ENCODE results near the gene ITPR3.
A peak's percentile ranks its signal among the peaks of the same experiment; 100 is the strongest.

Gene ITPR3

GRCh38 chr6:33670086-33670660 is 49.1 kb downstream of the ITPR3 start:
- DNase-seq (ENCODE audit: low spot score): no peak

- DNase-seq (ENCODE audit: low spot score): no peak
Measured at GRCh38 chr6:33670971-33671743, 50.0 kb downstream of the ITPR3 start.

DNA sequence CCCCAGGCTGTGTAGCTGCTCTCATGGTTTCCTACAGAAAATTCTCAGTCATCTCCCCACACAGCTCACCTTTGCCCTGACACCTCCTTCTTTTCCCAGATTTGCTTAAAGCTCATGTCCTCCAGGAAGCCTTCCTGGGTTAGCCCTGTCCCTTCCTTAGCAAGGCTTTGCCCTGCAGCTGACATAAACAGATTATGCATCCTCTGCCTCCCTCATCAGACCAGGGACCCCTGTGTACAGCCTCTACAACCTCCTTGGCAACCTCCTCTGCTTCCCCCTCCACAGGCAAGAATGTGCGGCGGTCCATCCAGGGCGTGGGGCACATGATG is 50.6 kb downstream of the ITPR3 start:
- DNase-seq (ENCODE audit: low spot score): no peak

- DNase-seq (ENCODE audit: low spot score): peak; percentile 97
Measured at GRCh38 chr6:33672808-33673207, 51.7 kb downstream of the ITPR3 start.

- DNase-seq (ENCODE audit: low spot score): no peak
Measured at GRCh38 chr6:33673851-33674250, 52.7 kb downstream of the ITPR3 start.

- DNase-seq (ENCODE audit: low spot score): no peak
Measured at GRCh38 chr6:33675968-33676367, 54.8 kb downstream of the ITPR3 start.

DNA sequence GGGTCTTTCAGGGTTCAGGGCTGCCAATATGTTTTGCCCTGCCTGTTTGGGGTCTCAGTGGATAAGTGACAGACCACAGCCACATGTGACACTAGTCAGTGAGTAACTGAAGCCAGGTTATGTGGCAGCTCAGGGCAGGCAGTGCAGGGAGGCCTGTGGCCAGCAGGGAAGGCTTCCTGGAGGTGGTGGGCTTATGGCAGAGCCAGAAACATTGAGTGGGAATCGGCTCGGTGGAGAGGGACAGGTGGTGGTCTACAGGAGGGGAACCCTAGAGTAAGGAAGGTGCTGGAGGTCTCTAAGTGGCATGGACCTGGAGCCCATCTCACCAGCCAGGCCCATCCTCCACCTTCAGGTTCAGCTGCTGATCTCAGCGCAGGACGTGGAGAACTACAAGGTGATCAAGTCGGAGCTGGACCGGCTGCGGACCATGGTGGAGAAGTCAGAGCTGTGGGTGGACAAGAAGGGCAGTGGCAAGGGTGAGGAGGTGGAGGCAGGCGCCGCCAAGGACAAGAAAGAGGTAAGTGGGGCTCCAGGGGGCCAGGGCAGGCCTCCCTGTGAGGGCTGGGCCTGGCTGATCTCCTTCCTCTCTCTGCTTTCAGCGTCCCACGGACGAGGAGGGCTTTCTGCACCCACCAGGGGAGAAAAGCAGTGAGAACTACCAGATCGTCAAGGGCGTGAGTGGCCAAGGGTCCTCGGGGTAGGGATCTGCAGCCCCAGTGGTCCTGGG is 55.5 kb downstream of the ITPR3 start:
- DNase-seq (ENCODE audit: low spot score): no peak

GRCh38 chr6:33677143-33677660 is 56.1 kb downstream of the ITPR3 start:
- peak; percentile 67 for DNase-seq (ENCODE audit: low spot score)

- DNase-seq (ENCODE audit: low spot score): no peak
Measured at GRCh38 chr6:33677689-33678088, 56.6 kb downstream of the ITPR3 start.

- no peak for DNase-seq (ENCODE audit: low spot score)
Measured at GRCh38 chr6:33678233-33678931, 57.3 kb downstream of the ITPR3 start.

GRCh38 chr6:33678932-33679490 is 57.9 kb downstream of the ITPR3 start:
- DNase-seq (ENCODE audit: low spot score): no peak

- DNase-seq (ENCODE audit: low spot score): no peak
Measured at GRCh38 chr6:33679761-33680160, 58.6 kb downstream of the ITPR3 start.

- no peak for DNase-seq (ENCODE audit: low spot score)
Measured at GRCh38 chr6:33682341-33682740, 61.2 kb downstream of the ITPR3 start.

DNA sequence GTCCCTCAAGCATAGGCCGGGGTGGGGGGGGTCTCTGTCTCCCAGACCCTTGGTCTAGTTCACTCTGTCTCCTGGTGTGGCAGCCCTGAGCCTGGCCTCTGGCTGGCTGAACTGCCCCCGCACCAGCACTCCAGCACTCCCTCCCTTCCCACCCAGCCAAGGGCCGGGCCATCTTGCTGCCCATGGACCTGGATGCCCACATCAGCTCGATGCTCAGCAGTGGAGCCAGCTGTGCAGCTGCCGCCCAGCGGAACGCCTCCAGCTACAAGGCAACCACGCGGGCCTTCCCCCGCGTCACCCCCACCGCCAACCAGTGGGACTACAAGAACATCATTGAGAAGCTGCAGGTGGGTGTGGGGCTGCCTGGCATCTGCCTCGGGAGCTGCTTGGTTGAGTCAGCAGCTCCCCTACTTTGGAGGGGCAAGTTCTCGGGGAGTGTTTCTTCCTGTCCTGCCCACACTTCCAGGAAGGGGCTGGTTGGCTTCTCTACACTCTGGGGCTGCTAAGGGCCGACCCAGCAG is 62.0 kb downstream of the ITPR3 start:
- DNase-seq (ENCODE audit: low spot score): no peak

DNA sequence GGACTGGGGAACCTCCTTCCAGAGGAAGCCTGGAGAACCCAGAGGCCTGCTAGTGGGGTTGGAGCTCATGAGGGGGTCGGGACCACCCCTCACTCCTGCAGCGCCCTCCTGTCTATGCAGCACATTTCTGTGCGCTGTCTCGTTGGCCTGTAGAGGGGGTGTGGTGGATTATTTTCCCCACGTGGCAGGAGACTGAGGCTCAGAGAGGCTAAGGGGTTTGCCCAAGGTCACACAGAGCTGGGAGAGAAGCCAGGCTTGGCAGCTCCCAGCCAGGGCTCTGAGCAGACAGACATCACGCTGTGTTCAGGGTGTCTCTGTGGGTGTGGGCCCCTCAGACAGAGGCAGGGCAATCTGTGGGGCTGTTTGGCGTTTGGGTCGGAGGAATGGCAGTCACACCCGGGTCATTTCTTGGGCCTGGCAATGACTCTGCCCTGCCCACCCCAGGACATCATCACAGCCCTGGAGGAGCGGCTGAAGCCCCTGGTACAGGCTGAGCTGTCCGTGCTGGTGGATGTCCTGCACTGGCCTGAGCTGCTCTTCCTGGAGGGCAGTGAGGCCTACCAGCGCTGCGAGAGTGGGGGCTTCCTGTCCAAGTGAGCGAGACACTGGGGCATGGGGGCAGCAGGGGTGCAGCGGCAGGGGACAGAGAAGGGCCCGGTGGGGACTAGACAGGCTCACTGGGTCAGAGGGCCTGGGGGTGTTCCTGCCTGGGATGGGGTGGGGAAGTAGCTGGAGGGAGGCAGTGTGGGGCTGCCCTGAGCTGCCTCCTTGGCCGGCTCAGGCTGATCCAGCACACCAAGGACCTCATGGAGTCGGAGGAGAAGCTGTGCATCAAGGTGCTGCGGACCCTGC is 62.7 kb downstream of the ITPR3 start:
- no peak for DNase-seq (ENCODE audit: low spot score)

DNA sequence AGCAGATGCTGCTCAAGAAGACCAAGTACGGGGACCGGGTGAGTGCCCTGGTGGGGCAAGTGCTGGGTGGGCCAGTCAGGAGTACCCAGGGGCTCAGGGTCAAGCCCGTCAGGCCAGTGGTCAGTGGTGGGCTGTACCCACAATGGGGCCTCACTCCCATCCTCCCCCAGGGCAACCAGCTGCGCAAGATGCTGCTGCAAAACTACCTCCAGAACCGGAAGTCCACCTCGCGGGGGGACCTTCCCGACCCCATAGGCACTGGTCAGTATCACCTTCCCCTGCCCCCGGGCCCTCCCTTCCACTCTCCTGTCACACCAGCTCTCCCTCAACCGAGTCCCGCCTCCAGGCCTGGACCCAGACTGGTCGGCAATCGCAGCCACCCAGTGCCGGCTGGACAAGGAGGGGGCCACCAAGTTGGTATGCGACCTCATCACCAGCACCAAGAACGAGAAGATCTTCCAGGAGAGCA is 63.3 kb downstream of the ITPR3 start:
- no peak for DNase-seq (ENCODE audit: low spot score)

DNA sequence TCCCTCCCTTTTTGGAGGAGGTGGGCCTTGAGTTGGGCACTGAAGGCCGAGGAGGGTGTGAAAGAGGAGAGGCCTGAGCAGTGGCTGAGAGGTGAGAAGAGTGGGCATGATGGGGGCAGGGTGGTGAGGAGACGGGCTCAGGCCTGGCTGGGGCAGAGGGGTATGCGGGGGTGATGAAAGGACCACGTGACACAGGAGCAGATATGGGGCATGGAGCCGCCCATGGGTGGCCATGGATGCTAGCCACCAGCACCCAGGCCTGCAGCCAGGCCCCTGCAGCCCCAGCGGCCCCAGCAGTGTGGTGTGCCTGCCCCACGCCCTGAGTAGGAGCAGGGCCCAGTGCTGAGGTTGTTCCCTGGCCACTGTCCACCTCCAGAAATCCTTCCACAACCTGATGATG is 63.9 kb downstream of the ITPR3 start:
- DNase-seq (ENCODE audit: low spot score): no peak

DNA sequence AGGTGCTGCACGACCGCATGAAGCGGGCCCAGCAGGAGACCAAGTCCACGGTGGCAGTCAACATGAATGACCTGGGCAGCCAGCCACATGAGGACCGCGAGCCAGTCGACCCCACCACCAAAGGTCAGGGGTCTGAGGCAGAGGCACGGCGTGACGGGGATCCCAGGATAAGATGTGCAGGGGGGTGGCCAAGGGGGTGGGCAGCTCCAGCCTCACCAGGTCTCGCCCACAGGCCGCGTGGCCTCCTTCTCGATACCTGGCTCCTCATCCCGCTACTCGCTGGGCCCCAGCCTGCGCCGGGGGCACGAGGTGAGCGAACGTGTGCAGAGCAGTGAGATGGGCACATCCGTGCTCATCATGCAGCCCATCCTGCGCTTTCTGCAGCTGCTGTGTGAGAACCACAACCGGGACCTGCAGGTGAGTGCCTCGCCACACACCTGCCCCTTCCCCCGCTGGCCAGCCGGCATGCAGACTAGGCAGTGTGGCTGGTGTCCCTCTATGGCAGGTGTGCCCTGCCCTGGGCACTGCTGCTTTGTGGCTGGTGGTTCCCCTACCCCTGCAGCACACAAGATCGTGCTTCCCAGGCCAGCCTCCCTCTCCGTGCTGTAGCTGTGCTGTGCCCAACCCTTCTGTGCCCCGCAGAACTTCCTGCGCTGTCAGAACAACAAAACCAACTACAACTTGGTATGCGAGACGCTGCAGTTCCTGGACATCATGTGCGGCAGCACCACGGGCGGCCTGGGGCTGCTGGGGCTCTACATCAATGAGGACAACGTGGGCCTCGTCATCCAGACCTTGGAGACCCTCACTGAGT is 64.5 kb downstream of the ITPR3 start:
- no peak for DNase-seq (ENCODE audit: low spot score)

DNA sequence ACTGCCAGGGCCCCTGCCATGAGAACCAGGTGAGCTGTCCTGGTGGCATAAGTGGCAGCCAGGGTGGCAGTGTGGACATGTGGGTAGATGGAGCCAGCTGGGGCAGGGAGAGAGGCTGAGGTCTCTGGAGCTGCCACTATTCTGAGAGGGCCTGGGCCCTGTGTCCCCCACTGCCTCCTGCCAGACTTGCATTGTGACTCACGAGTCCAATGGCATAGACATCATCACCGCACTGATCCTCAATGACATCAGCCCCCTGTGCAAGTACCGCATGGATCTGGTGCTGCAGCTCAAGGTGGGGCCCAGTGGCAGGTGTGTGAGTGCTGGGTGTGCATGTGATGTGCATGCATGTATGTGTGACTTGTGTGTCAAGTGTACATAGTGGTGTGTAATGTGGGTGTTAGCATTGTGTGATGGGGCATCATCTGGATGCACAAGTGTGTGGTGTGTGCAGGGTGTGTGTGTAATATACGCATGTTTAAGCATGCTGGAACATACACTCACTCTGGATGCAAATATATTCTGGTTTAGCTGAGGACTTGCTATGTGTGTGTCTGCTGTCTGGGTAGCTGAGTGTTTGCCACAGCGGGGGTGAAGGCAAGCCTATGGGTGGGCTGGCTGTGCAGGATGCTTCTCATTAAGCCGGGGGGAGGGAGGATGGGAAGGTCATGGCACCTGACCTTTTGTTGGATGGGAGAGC is 65.3 kb downstream of the ITPR3 start:
- no peak for DNase-seq (ENCODE audit: low spot score)
